Measurements from ENCODE around the gene ELP5.

Gene ELP5

DNA sequence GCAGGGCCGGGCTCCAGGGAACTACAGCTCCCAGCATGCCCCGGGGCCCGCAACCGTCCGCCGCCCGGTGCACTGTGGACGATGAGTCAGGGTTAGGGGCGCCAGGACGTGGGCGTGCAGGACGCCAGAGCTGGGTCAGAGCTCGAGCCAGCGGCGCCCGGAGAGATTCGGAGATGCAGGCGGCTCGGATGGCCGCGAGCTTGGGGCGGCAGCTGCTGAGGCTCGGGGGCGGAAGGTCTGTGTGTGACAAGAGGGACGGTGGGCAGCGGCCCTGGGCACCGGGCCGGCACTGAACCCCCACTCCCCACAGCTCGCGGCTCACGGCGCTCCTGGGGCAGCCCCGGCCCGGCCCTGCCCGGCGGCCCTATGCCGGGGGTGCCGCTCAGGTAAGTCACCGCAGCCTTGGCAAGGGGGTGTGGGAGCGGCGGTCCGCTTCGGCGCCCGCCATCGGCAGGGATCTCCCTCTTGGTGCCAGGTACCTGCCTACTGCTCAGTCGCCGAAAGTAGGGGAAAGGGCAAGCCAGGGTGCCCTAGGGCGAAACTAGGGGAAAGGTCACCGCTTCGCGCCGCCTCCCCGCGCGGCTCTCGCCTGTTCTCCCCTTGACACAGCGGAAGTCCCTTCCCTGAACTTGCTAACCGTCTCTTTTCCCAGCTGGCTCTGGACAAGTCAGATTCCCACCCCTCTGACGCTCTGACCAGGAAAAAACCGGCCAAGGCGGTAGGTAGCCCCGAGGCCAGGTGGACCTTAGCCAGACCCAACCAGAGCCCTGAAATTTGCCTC lies 32.0 kb upstream of the ELP5 start, which contains the start of the genes ACADVL and DLG4:
ACADVL (plus strand) TSS at position 127 of the 781 bp plus-strand sequence; CDS start at position 174, 47 bp downstream.
DLG4 (minus strand) TSS at position 25 of the 781 bp plus-strand sequence.
- peak within 1 kb of the TSS; percentile 91 for H3K27ac ChIP-seq (ENCODE audit: low read depth, low read length)
- no peaks in the 10 kb centered on the region for H3K9me3 ChIP-seq (ENCODE audit: control insufficient read depth, insufficient read depth, low read depth, low read length)
- H3K36me3 ChIP-seq (ENCODE audit: control insufficient read depth, insufficient read depth, low read length) = peaks cover 41% of the 10 kb centered on the region
- peaks cover 44% of the 10 kb centered on the region for H3K4me1 ChIP-seq (ENCODE audit: control insufficient read depth, insufficient read depth, low read length)
- peak within 1 kb of the TSS; percentile 90 for H3K4me3 ChIP-seq (ENCODE audit: low read depth, low read length)
- no peaks in the 10 kb centered on the region for H3K27me3 ChIP-seq (ENCODE audit: control insufficient read depth, insufficient read depth, low read length)
- peak within 1 kb of the TSS; percentile 92 for H3K9ac ChIP-seq (ENCODE audit: low read length)

DNA sequence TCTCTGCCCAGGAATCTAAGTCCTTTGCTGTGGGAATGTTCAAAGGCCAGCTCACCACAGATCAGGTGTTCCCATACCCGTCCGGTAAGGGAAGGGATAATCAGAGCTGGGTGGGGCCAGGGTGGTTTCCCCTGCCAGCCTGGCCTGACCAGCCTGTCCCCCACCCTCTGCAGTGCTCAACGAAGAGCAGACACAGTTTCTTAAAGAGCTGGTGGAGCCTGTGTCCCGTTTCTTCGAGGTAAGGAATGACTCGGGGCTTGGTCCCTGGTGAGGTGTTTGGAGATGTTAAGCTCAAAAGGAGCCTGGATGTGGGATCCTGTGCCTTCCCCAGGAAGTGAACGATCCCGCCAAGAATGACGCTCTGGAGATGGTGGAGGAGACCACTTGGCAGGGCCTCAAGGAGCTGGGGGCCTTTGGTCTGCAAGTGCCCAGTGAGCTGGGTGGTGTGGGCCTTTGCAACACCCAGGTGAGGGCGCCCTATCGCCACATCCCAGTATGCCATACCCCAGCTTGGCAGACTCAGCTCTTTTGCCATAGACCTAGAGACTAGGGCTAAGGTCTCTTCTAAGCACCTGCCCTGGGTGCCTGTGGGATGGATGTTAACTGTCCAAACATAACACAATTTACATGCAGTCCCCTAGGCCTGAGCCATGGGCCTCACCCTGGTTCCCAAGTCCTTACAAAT lies 31.3 kb upstream of the ELP5 start:
- Histone ChIP-seq H3K9me3 (ENCODE audit: control insufficient read depth, insufficient read depth, low read depth, low read length) (no peaks in the 10 kb centered on the region), H3K27ac (ENCODE audit: low read depth, low read length) (peak overlapping the region; percentile 91), H3K27me3 (ENCODE audit: control insufficient read depth, insufficient read depth, low read length) (no peaks in the 10 kb centered on the region), H3K36me3 (ENCODE audit: control insufficient read depth, insufficient read depth, low read length) (peaks cover 49% of the 10 kb centered on the region), H3K4me3 (ENCODE audit: low read depth, low read length) (peak overlapping the region; percentile 90), H3K9ac (ENCODE audit: low read length) (peak overlapping the region; percentile 92), H3K4me1 (ENCODE audit: control insufficient read depth, insufficient read depth, low read length) (peaks cover 39% of the 10 kb centered on the region)

DNA sequence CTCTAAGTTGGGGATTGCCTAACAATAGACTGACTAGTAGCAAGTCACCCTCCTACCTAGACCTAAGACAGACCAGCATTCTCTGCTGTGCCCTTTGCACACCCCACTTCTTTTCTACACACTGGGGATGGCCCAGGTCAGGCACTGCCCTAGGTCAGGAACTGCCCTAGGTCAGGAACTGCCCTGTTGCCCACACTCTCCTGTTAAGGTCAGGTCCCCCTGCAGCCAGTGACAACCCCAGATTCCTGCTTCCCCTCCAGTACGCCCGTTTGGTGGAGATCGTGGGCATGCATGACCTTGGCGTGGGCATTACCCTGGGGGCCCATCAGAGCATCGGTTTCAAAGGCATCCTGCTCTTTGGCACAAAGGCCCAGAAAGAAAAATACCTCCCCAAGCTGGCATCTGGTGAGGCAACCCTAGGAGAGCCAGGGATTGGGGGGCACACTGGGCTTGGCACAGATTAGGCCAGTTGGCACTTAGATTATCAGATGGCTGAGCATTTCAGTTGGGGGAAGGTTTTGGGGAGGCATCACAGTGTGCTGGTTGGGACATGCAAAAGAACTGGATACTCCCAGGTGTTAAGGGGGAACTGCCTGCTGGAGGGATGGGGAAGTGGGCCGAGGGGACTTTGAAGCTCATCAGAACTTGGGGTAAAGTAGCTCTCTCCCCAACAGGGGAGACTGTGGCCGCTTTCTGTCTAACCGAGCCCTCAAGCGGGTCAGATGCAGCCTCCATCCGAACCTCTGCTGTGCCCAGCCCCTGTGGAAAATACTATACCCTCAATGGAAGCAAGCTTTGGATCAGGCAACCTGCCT lies 30.5 kb upstream of the ELP5 start:
- H3K4me3 ChIP-seq (ENCODE audit: low read depth, low read length) = 0 out of 2 replicates have a peak overlapping the region, but pooled peaks have one; percentile 90
- no peak overlapping the region for H3K27ac ChIP-seq (ENCODE audit: low read depth, low read length)
- no peak overlapping the region for H3K9ac ChIP-seq (ENCODE audit: low read length)
- H3K9me3 ChIP-seq (ENCODE audit: control insufficient read depth, insufficient read depth, low read depth, low read length) = no peaks in the 10 kb centered on the region
- no peaks in the 10 kb centered on the region for H3K27me3 ChIP-seq (ENCODE audit: control insufficient read depth, insufficient read depth, low read length)
- peaks cover 56% of the 10 kb centered on the region for H3K36me3 ChIP-seq (ENCODE audit: control insufficient read depth, insufficient read depth, low read length)
- H3K4me1 ChIP-seq (ENCODE audit: control insufficient read depth, insufficient read depth, low read length) = peaks cover 32% of the 10 kb centered on the region

DNA sequence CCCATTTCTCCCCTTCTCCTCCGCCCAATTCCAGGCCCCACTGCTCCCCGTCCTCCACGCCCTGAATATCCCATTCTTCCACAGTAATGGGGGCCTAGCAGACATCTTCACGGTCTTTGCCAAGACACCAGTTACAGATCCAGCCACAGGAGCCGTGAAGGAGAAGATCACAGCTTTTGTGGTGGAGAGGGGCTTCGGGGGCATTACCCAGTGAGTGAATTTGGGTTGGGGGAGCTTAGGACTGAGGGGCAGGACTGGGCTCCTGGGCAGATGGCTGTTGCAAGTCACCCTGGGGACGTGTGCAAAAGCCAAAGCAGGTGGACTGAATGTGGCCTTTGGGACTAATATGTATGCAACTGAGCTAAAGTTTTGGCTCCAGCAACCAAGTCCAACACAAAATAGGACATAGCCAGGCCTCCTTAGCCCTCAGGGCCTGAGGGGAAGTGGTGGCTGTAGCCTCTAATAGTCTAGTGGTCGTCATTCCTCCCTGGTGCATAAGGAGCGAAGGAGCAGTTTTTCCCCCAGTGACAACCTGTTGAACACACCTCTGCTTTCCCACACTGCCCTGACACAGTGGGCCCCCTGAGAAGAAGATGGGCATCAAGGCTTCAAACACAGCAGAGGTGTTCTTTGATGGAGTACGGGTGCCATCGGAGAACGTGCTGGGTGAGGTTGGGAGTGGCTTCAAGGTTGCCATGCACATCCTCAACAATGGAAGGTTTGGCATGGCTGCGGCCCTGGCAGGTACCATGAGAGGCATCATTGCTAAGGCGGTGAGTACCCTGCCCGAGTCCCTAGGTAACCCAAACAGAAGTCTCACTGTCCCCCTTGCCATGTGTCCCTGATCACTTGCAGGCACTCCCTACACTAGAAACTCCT lies 29.7 kb upstream of the ELP5 start:
- Histone ChIP-seq H3K27me3 (ENCODE audit: control insufficient read depth, insufficient read depth, low read length) (no peaks in the 10 kb centered on the region), H3K4me3 (ENCODE audit: low read depth, low read length) (no peak overlapping the region), H3K4me1 (ENCODE audit: control insufficient read depth, insufficient read depth, low read length) (peaks cover 27% of the 10 kb centered on the region), H3K9me3 (ENCODE audit: control insufficient read depth, insufficient read depth, low read depth, low read length) (no peaks in the 10 kb centered on the region), H3K27ac (ENCODE audit: low read depth, low read length) (no peak overlapping the region), H3K9ac (ENCODE audit: low read length) (no peak overlapping the region), H3K36me3 (ENCODE audit: control insufficient read depth, insufficient read depth, low read length) (peaks cover 65% of the 10 kb centered on the region)

DNA sequence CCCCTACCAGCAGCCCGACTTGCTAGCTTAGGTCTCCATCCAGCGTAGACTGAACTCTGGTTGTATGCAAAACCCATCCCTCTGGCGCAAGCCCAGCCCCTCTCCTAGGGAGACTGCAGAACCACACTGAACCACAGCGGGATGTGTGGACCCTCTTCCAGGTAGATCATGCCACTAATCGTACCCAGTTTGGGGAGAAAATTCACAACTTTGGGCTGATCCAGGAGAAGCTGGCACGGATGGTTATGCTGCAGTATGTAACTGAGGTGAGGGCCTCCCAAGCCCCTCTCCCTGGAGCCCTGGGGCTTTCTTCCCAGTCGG lies 29.1 kb upstream of the ELP5 start:
- Histone ChIP-seq H3K9me3 (ENCODE audit: control insufficient read depth, insufficient read depth, low read depth, low read length) (no peaks in the 10 kb centered on the region), H3K36me3 (ENCODE audit: control insufficient read depth, insufficient read depth, low read length) (peaks cover 71% of the 10 kb centered on the region), H3K4me3 (ENCODE audit: low read depth, low read length) (no peak overlapping the region), H3K27me3 (ENCODE audit: control insufficient read depth, insufficient read depth, low read length) (no peaks in the 10 kb centered on the region), H3K4me1 (ENCODE audit: control insufficient read depth, insufficient read depth, low read length) (peaks cover 24% of the 10 kb centered on the region), H3K27ac (ENCODE audit: low read depth, low read length) (no peak overlapping the region), H3K9ac (ENCODE audit: low read length) (no peak overlapping the region)

DNA sequence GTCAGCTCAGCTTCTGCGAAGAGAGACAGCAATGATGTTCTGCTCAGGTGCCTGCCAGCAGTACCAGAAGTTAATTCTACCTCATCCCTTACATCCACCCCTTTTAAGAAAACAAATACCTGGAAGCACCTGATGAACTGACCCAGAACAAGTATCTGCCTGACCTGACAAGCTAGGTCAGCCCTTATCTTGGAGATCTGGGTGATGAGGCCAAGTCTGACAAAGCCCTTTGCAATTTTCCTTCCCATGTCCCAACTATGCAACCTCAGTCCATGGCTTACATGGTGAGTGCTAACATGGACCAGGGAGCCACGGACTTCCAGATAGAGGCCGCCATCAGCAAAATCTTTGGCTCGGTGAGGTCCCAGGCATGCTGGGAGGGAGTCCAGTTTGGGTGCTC lies 28.6 kb upstream of the ELP5 start:
- peaks cover 75% of the 10 kb centered on the region for H3K36me3 ChIP-seq (ENCODE audit: control insufficient read depth, insufficient read depth, low read length)
- no peak overlapping the region for H3K27ac ChIP-seq (ENCODE audit: low read depth, low read length)
- H3K27me3 ChIP-seq (ENCODE audit: control insufficient read depth, insufficient read depth, low read length) = no peaks in the 10 kb centered on the region
- H3K4me3 ChIP-seq (ENCODE audit: low read depth, low read length) = no peak overlapping the region
- no peaks in the 10 kb centered on the region for H3K9me3 ChIP-seq (ENCODE audit: control insufficient read depth, insufficient read depth, low read depth, low read length)
- H3K9ac ChIP-seq (ENCODE audit: low read length) = no peak overlapping the region
- peaks cover 19% of the 10 kb centered on the region for H3K4me1 ChIP-seq (ENCODE audit: control insufficient read depth, insufficient read depth, low read length)

DNA sequence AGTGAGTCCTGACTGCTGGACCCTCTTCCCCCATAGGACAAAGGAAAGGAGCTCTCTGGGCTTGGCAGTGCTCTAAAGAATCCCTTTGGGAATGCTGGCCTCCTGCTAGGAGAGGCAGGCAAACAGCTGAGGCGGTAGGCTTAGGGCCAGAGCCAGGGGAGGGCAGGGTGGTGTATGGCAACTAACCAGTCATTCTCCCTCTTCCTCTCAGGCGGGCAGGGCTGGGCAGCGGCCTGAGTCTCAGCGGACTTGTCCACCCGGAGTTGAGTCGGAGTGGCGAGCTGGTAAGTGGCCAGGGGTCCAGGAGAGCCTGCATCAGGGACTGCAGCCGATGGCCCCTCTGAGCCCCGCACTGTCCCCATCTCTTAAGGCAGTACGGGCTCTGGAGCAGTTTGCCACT lies 27.9 kb upstream of the ELP5 start:
- H3K27ac ChIP-seq (ENCODE audit: low read depth, low read length) = no peak overlapping the region

DNA sequence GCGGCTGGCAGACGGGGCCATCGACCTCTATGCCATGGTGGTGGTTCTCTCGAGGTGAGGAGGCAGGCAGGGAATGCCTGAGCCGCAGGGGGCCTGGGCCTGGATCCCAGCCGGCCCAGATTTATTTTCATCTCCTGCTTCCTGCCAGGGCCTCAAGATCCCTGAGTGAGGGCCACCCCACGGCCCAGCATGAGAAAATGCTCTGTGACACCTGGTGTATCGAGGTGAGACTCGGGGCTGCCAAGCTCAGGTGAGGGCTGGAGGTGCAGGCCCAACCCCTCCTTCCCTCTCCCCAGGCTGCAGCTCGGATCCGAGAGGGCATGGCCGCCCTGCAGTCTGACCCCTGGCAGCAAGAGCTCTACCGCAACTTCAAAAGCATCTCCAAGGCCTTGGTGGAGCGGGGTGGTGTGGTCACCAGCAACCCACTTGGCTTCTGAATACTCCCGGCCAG lies 27.3 kb upstream of the ELP5 start:
- peaks cover 88% of the 10 kb centered on the region for H3K36me3 ChIP-seq (ENCODE audit: control insufficient read depth, insufficient read depth, low read length)
- H3K9ac ChIP-seq (ENCODE audit: low read length) = no peak overlapping the region
- no peaks in the 10 kb centered on the region for H3K27me3 ChIP-seq (ENCODE audit: control insufficient read depth, insufficient read depth, low read length)
- H3K27ac ChIP-seq (ENCODE audit: low read depth, low read length) = no peak overlapping the region
- no peaks in the 10 kb centered on the region for H3K9me3 ChIP-seq (ENCODE audit: control insufficient read depth, insufficient read depth, low read depth, low read length)
- no peak overlapping the region for H3K4me3 ChIP-seq (ENCODE audit: low read depth, low read length)
- H3K4me1 ChIP-seq (ENCODE audit: control insufficient read depth, insufficient read depth, low read length) = peaks cover 9% of the 10 kb centered on the region; the same call in 1 of the 2 replicates

More for the DNA sequence above, 27.9 kb upstream of the ELP5 start:
- no peak overlapping the region for H3K9ac ChIP-seq (ENCODE audit: low read length)
- peaks cover 82% of the 10 kb centered on the region for H3K36me3 ChIP-seq (ENCODE audit: control insufficient read depth, insufficient read depth, low read length)
- peaks cover 13% of the 10 kb centered on the region for H3K4me1 ChIP-seq (ENCODE audit: control insufficient read depth, insufficient read depth, low read length)
- no peak overlapping the region for H3K4me3 ChIP-seq (ENCODE audit: low read depth, low read length)
- H3K9me3 ChIP-seq (ENCODE audit: control insufficient read depth, insufficient read depth, low read depth, low read length) = no peaks in the 10 kb centered on the region
- no peaks in the 10 kb centered on the region for H3K27me3 ChIP-seq (ENCODE audit: control insufficient read depth, insufficient read depth, low read length)

DNA sequence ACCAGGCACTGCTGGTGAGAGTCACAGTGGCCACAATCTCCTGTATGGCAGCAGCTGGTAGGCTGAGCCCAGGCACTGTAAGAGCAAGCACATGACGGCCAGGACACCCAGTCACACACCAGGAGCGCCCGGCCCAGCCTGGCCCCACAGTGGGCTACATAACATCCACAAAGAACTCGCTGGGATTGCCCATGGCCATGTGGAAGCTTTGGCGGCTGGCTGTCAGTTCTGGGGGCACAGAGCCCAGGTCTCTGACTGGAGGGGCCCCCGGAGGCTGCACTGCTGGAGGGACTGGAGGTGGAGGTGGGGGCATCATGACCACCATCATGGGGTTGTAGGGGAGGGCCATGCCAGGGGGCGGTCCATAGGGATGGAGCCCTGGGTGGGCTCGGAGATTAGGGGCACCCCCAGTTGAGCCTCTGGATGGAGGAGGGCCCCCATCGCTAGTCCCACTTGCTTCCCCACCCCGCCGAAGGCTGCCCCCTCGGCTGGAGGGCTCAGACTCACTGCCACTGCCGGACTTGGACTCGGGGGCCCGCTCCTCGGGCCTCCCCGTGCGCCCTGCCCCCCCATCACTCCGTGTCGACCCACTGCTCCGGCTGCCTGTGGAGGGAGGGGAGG lies 26.2 kb upstream of the ELP5 start:
- Histone ChIP-seq H3K4me3 (ENCODE audit: low read depth, low read length) (no peak overlapping the region), H3K9ac (ENCODE audit: low read length) (no peak overlapping the region), H3K27ac (ENCODE audit: low read depth, low read length) (no peak overlapping the region), H3K36me3 (ENCODE audit: control insufficient read depth, insufficient read depth, low read length) (peaks cover 100% of the 10 kb centered on the region), H3K27me3 (ENCODE audit: control insufficient read depth, insufficient read depth, low read length) (no peaks in the 10 kb centered on the region), H3K9me3 (ENCODE audit: control insufficient read depth, insufficient read depth, low read depth, low read length) (no peaks in the 10 kb centered on the region), H3K4me1 (ENCODE audit: control insufficient read depth, insufficient read depth, low read length) (peaks cover 5% of the 10 kb centered on the region; the same call in 1 of the 2 replicates)
